SK-N-SH treated with all-trans-retinoic acid at 6 μM for 48 hours (cell line): Measurements from ENCODE around the gene MEIS3.

Experiments used
- ATAC-seq: fragments of 200-7000 bp; cut with Tn5 transposase; 3 replicates; pipeline ENCODE4 v1.9.1; 2020; ENCODE audit warnings: mild to moderate bottlenecking, moderate library complexity
- ARNTL ChIP-seq: fragments of 450-650 bp; formaldehyde crosslinking; IDR thresholded peaks from 2 replicates; pipeline ENCODE4 v1.5.0; 2020; ENCODE audit warnings: low read depth, mild to moderate bottlenecking, moderate library complexity, borderline replicate concordance
- BACH2 ChIP-seq: fragments of 250-450 bp; sonication (Bioruptor Pico); IDR thresholded peaks from 2 replicates; pipeline ENCODE4 v1.9.0; 2021; ENCODE audit warnings: mild to moderate bottlenecking, borderline replicate concordance
- CREB5 ChIP-seq: fragments of 250-450 bp; sonication (Bioruptor Pico); IDR thresholded peaks from 2 replicates; pipeline ENCODE4 v1.5.1; 2020; ENCODE audit warnings: low read depth, mild to moderate bottlenecking, moderate library complexity
- CSDC2 ChIP-seq: fragments of 250-450 bp; sonication (Bioruptor Pico); IDR thresholded peaks from 2 replicates; pipeline ENCODE4 v1.5.0; 2020; ENCODE audit warnings: mild to moderate bottlenecking, moderate library complexity
- CSRNP3 ChIP-seq: fragments of 250-450 bp; sonication (Bioruptor Pico); IDR thresholded peaks from 2 replicates; pipeline ENCODE4 v1.5.1; 2021; ENCODE audit warnings: mild to moderate bottlenecking, moderate library complexity
- ESRRG ChIP-seq: fragments of 250-450 bp; sonication (Bioruptor Pico); IDR thresholded peaks from 2 replicates; pipeline ENCODE4 v1.6.1; 2021; ENCODE audit warnings: mild to moderate bottlenecking
- GLIS3 ChIP-seq: fragments of 250-450 bp; sonication (Bioruptor Pico); IDR thresholded peaks from 2 replicates; pipeline ENCODE4 v1.5.0; 2020; ENCODE audit warnings: mild to moderate bottlenecking, moderate library complexity
- ISL1 ChIP-seq: fragments of 250-450 bp; sonication (Bioruptor Pico); IDR thresholded peaks from 2 replicates; pipeline ENCODE4 v2.1.2; 2022; ENCODE audit warnings: mild to moderate bottlenecking, moderate library complexity
- OSR1 ChIP-seq: fragments of 250-450 bp; sonication (Bioruptor Pico); IDR thresholded peaks from 2 replicates; pipeline ENCODE4 v1.8.0; 2022; ENCODE audit warnings: moderate library complexity, mild to moderate bottlenecking, inconsistent platforms
- POU6F1 ChIP-seq: fragments of 250-450 bp; sonication (Bioruptor Pico); IDR thresholded peaks from 2 replicates; pipeline ENCODE4 v1.8.0; 2021; ENCODE audit warnings: low read depth, mild to moderate bottlenecking, moderate library complexity, borderline replicate concordance
- PPARA ChIP-seq: fragments of 250-450 bp; sonication (Bioruptor Pico); IDR thresholded peaks from 2 replicates; pipeline ENCODE4 v1.5.0; 2020; ENCODE audit warnings: mild to moderate bottlenecking, borderline replicate concordance
- RARB ChIP-seq: fragments of 250-450 bp; sonication (Bioruptor Pico); IDR thresholded peaks from 2 replicates; pipeline ENCODE4 v1.8.0; 2021; ENCODE audit warnings: mild to moderate bottlenecking, moderate library complexity
- SNAI2 ChIP-seq: fragments of 250-450 bp; sonication (Bioruptor Pico); IDR thresholded peaks from 2 replicates; pipeline ENCODE4 v1.5.0; 2020; ENCODE audit warnings: mild to moderate bottlenecking, moderate library complexity
- TCF4 ChIP-seq: fragments of 250-450 bp; sonication (Bioruptor Pico); IDR thresholded peaks from 2 replicates; pipeline ENCODE4 v1.8.0; 2021; ENCODE audit warnings: mild to moderate bottlenecking, moderate library complexity, borderline replicate concordance
- TOX ChIP-seq: fragments of 250-450 bp; sonication (Bioruptor Pico); IDR thresholded peaks from 2 replicates; pipeline ENCODE4 v1.8.0; 2021; ENCODE audit warnings: mild to moderate bottlenecking, moderate library complexity, borderline replicate concordance
- TSHZ2 ChIP-seq: fragments of 250-450 bp; sonication (Bioruptor Pico); IDR thresholded peaks from 2 replicates; pipeline ENCODE4 v1.5.0; 2020; ENCODE audit warnings: mild to moderate bottlenecking, moderate library complexity
- ZC3H10 ChIP-seq: fragments of 250-450 bp; sonication (Bioruptor Pico); IDR thresholded peaks from 2 replicates; pipeline ENCODE4 v1.5.1; 2021; ENCODE audit warnings: mild to moderate bottlenecking, moderate library complexity
- ZFP3 ChIP-seq: fragments of 250-450 bp; sonication (Bioruptor Pico); IDR thresholded peaks from 2 replicates; pipeline ENCODE4 v1.5.0; 2020; ENCODE audit warnings: mild to moderate bottlenecking, moderate library complexity
- ZFP30 ChIP-seq: fragments of 450-650 bp; formaldehyde crosslinking; IDR thresholded peaks from 2 replicates; pipeline ENCODE4 v1.5.0; 2022; ENCODE audit warnings: mild to moderate bottlenecking, moderate library complexity
- ZNF565 ChIP-seq: fragments of 450-650 bp; formaldehyde crosslinking; conservative IDR thresholded peaks from 2 replicates; pipeline ENCODE4 v1.5.0; 2020; ENCODE audit warnings: low read depth, mild to moderate bottlenecking, moderate library complexity
- ZNF70 ChIP-seq: fragments of 450-650 bp; formaldehyde crosslinking; IDR thresholded peaks from 2 replicates; pipeline ENCODE4 v1.5.0; 2020; ENCODE audit warnings: mild to moderate bottlenecking, moderate library complexity
- ZNF8 ChIP-seq: fragments of 450-650 bp; formaldehyde crosslinking; IDR thresholded peaks from 2 replicates; pipeline ENCODE4 v1.5.0; 2020; ENCODE audit warnings: mild to moderate bottlenecking, moderate library complexity

Gene MEIS3

DNA sequence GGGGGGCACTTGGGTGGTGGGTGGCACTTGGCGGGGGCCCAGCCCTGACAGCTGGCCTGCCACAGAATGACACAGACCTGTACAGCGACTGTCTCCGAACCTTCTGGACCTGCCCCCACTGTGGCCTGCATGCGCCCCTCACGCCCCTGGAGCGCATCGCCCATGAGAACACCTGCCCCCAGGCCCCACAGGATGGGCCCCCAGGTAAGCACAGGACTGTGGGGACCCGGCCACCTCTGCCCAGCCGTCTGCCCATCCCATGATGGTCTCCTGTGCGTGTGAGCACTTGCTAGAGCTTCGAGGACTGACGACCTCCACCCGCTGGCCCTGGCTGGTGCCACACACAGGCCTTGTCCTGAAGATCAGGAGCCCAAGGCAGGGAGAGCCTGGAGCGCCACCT lies 38.2 kb downstream of the MEIS3 start:
- no peak for ATAC-seq
- TF ChIP-seq CSRNP3 (CRISPR knock-in tag) (no peak), PPARA (CRISPR knock-in tag) (no peak), ZC3H10 (CRISPR knock-in tag) (no peak), TCF4 (CRISPR knock-in tag) (no peak), OSR1 (CRISPR knock-in tag) (no peak), GLIS3 (CRISPR knock-in tag) (no peak), POU6F1 (CRISPR knock-in tag) (no peak), ZNF565 (CRISPR knock-in tag) (no peak), TSHZ2 (CRISPR knock-in tag) (no peak), ZNF8 (CRISPR knock-in tag) (no peak), ISL1 (CRISPR knock-in tag) (no peak), SNAI2 (CRISPR knock-in tag) (no peak), CSDC2 (no peak)
- TF ChIP-seq, all 23 proteins: peak for 0

- no peak for TF ChIP-seq ISL1 (CRISPR knock-in tag)
- no peak for TF ChIP-seq TCF4 (CRISPR knock-in tag)
- no peak for TF ChIP-seq PPARA (CRISPR knock-in tag)
- no peak for TF ChIP-seq ZNF70 (CRISPR knock-in tag)
- TF ChIP-seq BACH2 (CRISPR knock-in tag) = no peak
- TF ChIP-seq SNAI2 (CRISPR knock-in tag) = no peak
- TF ChIP-seq ARNTL = no peak
- TF ChIP-seq ZNF8 (CRISPR knock-in tag) = no peak
- no peak for TF ChIP-seq TSHZ2 (CRISPR knock-in tag)
- TF ChIP-seq ZFP30 (CRISPR knock-in tag) = no peak
- no peak for TF ChIP-seq RARB
- no peak for ATAC-seq
Measured at GRCh38 chr19:47380559-47380958, 38.8 kb downstream of the MEIS3 start.

DNA sequence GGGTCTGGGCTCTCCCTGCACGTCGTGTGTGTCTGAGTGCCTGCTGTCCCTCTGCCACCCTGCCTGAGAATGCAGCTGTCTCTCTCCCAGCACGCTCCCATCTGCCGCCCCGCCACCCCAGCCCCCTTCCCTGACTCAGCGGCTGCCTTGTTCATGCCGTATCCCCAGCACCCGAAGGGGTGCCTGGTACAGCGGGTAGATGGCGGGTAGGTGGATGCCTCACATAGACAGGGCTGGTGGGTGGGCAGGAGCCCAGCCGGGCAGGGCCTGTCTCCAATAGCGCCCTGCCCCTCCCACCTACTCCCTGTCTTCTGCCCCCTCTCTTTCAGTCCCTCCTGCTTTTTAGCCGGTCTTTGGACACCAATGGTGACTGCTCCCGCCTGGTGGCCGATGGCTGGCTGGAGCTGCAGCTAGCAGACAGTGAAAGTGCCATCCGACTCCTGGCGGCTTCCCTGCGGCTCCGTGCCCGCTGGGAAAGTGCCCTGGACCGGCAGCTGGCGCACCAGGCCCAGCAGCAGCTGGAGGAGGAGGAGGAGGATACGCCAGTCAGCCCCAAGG lies 39.9 kb downstream of the MEIS3 start:
- no peak for TF ChIP-seq CREB5
- no peak for TF ChIP-seq ZFP3
- no peak for TF ChIP-seq POU6F1 (CRISPR knock-in tag)
- TF ChIP-seq TCF4 (CRISPR knock-in tag) = no peak
- no peak for TF ChIP-seq ZNF565 (CRISPR knock-in tag)
- TF ChIP-seq GLIS3 (CRISPR knock-in tag) = no peak
- no peak for TF ChIP-seq RARB
- TF ChIP-seq SNAI2 (CRISPR knock-in tag) = no peak
- TF ChIP-seq PPARA (CRISPR knock-in tag) = no peak
- no peak for TF ChIP-seq ZNF8 (CRISPR knock-in tag)
- no peak for TF ChIP-seq TSHZ2 (CRISPR knock-in tag)
- TF ChIP-seq ZC3H10 (CRISPR knock-in tag) = no peak
- TF ChIP-seq TOX (CRISPR knock-in tag) = no peak
- no peak for TF ChIP-seq ESRRG (CRISPR knock-in tag)
- no peak for TF ChIP-seq BACH2 (CRISPR knock-in tag)
- ATAC-seq = no peak
